Daoy (cell line): ENCODE measurements around the gene IMPDH1. TPM values are rescaled to one million over a fixed set of nuclear protein-coding genes. Genes with fewer than 3 reads are reported as not detected.
A peak's percentile ranks its signal among the peaks of the same experiment; 100 is the strongest.
"Not testable (repeated sequence)": the region's sequence is repeated elsewhere in the genome, so short reads cannot be mapped to it uniquely, and the experiment has no call there.

Experiments used
- DNase-seq: peaks from one replicate; pipeline ENCODE4 v3.0.0-alpha.2; 2015; ENCODE audit warnings: low read depth
- total RNA-seq: library from RNA; depleted of rRNA; stranded (reverse); fragments of >200 nt; shearing (Covaris generic); gene quantifications from 2 replicates; pipeline ENCODE4 v1.2.3, GENCODE V29; 2014; rRNA removed

The IMPDH1 gene
- 76.1 and 81.1 TPM in 2 replicates for total RNA-seq

- DNase-seq, result peak; percentile 95
Observed at GRCh38 chr7:128409596-128410450, at the start of gene IMPDH1. TSS of gene IMPDH1 (minus strand) at chr7:128409982. CDS start at chr7:128409901, 81 bp downstream.

GRCh38 chr7:128459394-128459878 is 49.7 kb upstream of the IMPDH1 start:
- peak; percentile 81 for DNase-seq

- DNase-seq, result no peak
Observed at GRCh38 chr7:128458956-128459355, 49.2 kb upstream of the IMPDH1 start.

GRCh38 chr7:128457385-128457784 is 47.6 kb upstream of the IMPDH1 start:
- not testable (repeated sequence) for DNase-seq

GRCh38 chr7:128456255-128456725 is 46.5 kb upstream of the IMPDH1 start:
- no peak for DNase-seq

GRCh38 chr7:128455543-128456254 is 45.9 kb upstream of the IMPDH1 start, which contains the start of gene HILPDA:
TSS of gene HILPDA (plus strand) at chr7:128455878. CDS start at chr7:128457269, 1,391 bp downstream.
- DNase-seq, result peak; percentile 100

- no peak for DNase-seq
Observed at GRCh38 chr7:128454808-128455542, 45.2 kb upstream of the IMPDH1 start.

- peak; percentile 97 for DNase-seq
Observed at GRCh38 chr7:128453836-128454804, 44.3 kb upstream of the IMPDH1 start.

GRCh38 chr7:128452552-128452951 is 42.8 kb upstream of the IMPDH1 start:
- no peak for DNase-seq

- DNase-seq, result no peak
Observed at GRCh38 chr7:128450913-128451312, 41.1 kb upstream of the IMPDH1 start.

- DNase-seq, result no peak
Observed at GRCh38 chr7:128450409-128450808, 40.6 kb upstream of the IMPDH1 start.

- DNase-seq, result no peak
Observed at GRCh38 chr7:128448751-128449302, 39.0 kb upstream of the IMPDH1 start.

- DNase-seq, result no peak
Observed at GRCh38 chr7:128447941-128448564, 38.3 kb upstream of the IMPDH1 start.

- no peak for DNase-seq
Observed at GRCh38 chr7:128446306-128446705, 36.5 kb upstream of the IMPDH1 start.

- DNase-seq, result no peak
Observed at GRCh38 chr7:128443831-128444600, 34.2 kb upstream of the IMPDH1 start.

GRCh38 chr7:128442356-128442755 is 32.6 kb upstream of the IMPDH1 start:
- no peak for DNase-seq

- no peak for DNase-seq
Observed at GRCh38 chr7:128437426-128438332, 27.9 kb upstream of the IMPDH1 start.

GRCh38 chr7:128435327-128435686 is 25.5 kb upstream of the IMPDH1 start:
- no peak for DNase-seq
